Measurements from ENCODE around the gene ST6GALNAC3. TPM values are rescaled to one million over a fixed set of nuclear protein-coding genes. Genes with fewer than 3 reads are reported as not detected.
"Not testable (repeated sequence)": the region's sequence is repeated elsewhere in the genome, so short reads cannot be mapped to it uniquely, and the experiment has no call there.

Gene ST6GALNAC3
- total RNA-seq, 4 donors from 2014 or later = 0.79 to 5.3 (median 1.6) TPM

GRCh38 chr1:76240316-76240715, 165.8 kb downstream of the ST6GALNAC3 start:
- no peaks in the 10 kb centered on the region for H3K36me3 ChIP-seq
- no peak overlapping the region for H3K4me3 ChIP-seq
- no peaks in the 10 kb centered on the region for H3K27me3 ChIP-seq
- H3K9me3 ChIP-seq = peaks cover 7% of the 10 kb centered on the region
- DNase-seq (ENCODE audit: low spot score in 2 of 2) = no peak
- no peaks in the 10 kb centered on the region for H3K4me1 ChIP-seq
- 65% methylated on average over 1 of the region's 1 CpG for WGBS
- no peak for TF ChIP-seq CTCF (IDR thresholded peaks at IDR 0.05)
- TF ChIP-seq POLR2AphosphoS5 (IDR thresholded peaks at IDR 0.05) = no peak
- no peak for TF ChIP-seq POLR2A (IDR thresholded peaks at IDR 0.05)
- no peak for TF ChIP-seq EP300 (IDR thresholded peaks at IDR 0.05)
- H3K27ac ChIP-seq = no peak overlapping the region

- not testable (repeated sequence) for DNase-seq (ENCODE audit: low spot score in 2 of 2); H3K4me3 ChIP-seq; H3K27ac ChIP-seq; H3K27me3 ChIP-seq; H3K36me3 ChIP-seq; H3K4me1 ChIP-seq; H3K9me3 ChIP-seq
- 95% methylated on average over 1 of the region's 1 CpG for WGBS
Measured at GRCh38 chr1:76242587-76242986, 168.0 kb downstream of the ST6GALNAC3 start.

GRCh38 chr1:76247261-76247852, 172.8 kb downstream of the ST6GALNAC3 start:
- Histone ChIP-seq H3K4me1 (no peaks in the 10 kb centered on the region), H3K27ac (no peak overlapping the region), H3K4me3 (no peak overlapping the region), H3K9me3 (peaks cover 7% of the 10 kb centered on the region), H3K27me3 (no peaks in the 10 kb centered on the region), H3K36me3 (no peaks in the 10 kb centered on the region)
- no peak for TF ChIP-seq POLR2AphosphoS5 (IDR thresholded peaks at IDR 0.05)
- no peak for TF ChIP-seq EP300 (IDR thresholded peaks at IDR 0.05)
- TF ChIP-seq POLR2A (IDR thresholded peaks at IDR 0.05) = no peak
- TF ChIP-seq CTCF (IDR thresholded peaks at IDR 0.05) = no peak
- 66% methylated on average over 3 of the region's 5 CpGs for WGBS
- no peak for DNase-seq (ENCODE audit: low spot score in 2 of 2)

DNA sequence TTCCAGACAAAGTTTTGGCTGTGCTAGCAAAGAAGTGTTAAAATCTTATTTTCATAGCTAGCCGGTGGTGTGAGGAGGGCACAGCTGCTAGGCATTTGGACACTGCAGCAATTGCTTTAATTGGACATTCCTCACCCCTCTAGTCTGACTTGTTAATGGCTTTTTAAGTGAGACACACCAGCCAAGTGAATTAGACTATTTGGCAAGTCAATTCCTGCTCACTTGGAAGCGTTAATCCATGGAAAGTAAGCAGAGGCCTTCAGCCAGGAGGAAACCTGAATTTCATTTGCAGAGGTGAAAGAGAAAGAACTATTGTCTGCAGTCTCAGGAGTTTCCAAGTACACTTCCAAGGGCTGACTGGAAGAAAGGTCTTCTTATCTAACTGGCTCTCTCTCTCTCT, 175.7 kb downstream of the ST6GALNAC3 start:
- Histone ChIP-seq H3K36me3 (no peaks in the 10 kb centered on the region), H3K4me1 (no peaks in the 10 kb centered on the region), H3K27me3 (no peaks in the 10 kb centered on the region), H3K4me3 (no peak overlapping the region), H3K27ac (no peak overlapping the region), H3K9me3 (no peaks in the 10 kb centered on the region)
- TF ChIP-seq POLR2A (IDR thresholded peaks at IDR 0.05) (no peak), POLR2AphosphoS5 (IDR thresholded peaks at IDR 0.05) (no peak), EP300 (IDR thresholded peaks at IDR 0.05) (no peak), CTCF (IDR thresholded peaks at IDR 0.05) (no peak)
- DNase-seq (ENCODE audit: low spot score in 2 of 2) = no peak
- 31% methylated on average over 2 of the region's 2 CpGs for WGBS

DNA sequence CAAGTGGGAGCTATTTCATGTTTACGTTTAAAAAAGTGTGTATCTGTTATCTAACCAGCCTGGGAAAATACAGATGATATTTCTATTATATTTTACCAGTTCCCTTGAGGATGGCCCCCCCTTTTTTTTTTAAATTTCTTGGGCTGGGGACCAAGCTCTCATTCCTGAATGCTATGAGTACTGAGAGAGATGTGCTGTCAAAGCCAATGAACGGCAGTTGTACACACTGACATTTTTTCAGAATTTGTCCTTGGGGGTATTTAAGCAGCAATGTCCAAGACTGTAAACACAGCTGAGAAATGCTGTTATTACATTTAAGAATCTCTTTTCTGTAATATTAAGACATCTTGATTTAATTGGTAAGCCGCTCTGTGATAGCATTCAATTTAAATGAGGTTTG, 177.9 kb downstream of the ST6GALNAC3 start:
- no peaks in the 10 kb centered on the region for H3K4me1 ChIP-seq
- no peak for TF ChIP-seq POLR2A (IDR thresholded peaks at IDR 0.05)
- TF ChIP-seq EP300 (IDR thresholded peaks at IDR 0.05) = no peak
- TF ChIP-seq POLR2AphosphoS5 (IDR thresholded peaks at IDR 0.05) = no peak
- TF ChIP-seq CTCF (IDR thresholded peaks at IDR 0.05) = no peak
- 80% methylated on average over 3 of the region's 3 CpGs for WGBS

More for the DNA sequence above, 177.9 kb downstream of the ST6GALNAC3 start:
- Histone ChIP-seq H3K9me3 (no peaks in the 10 kb centered on the region), H3K27ac (no peak overlapping the region), H3K36me3 (no peaks in the 10 kb centered on the region), H3K27me3 (no peaks in the 10 kb centered on the region), H3K4me3 (no peak overlapping the region)
- DNase-seq (ENCODE audit: low spot score in 2 of 2) = no peak
